HG03097 (cell line): Measurements from ENCODE around the gene MRPL28.
A peak's percentile ranks its signal among the peaks of the same experiment; 100 is the strongest.
"Not testable (repeated sequence)": the region's sequence is repeated elsewhere in the genome, so short reads cannot be mapped to it uniquely, and the experiment has no call there.

Source experiments
- ATAC-seq: cut with Tn5 transposase; IDR thresholded peaks from one replicate; pipeline ENCODE4 v1.9.1; 2021; ENCODE audit not compliant: unreplicated experiment, low FRiP score

Gene MRPL28

GRCh38 chr16:370443-370842 lies at the start of gene MRPL28:
Gene MRPL28, minus strand, starts transcription at chr16:370538. Its CDS starts 320 bp downstream, at chr16:370218.
- peak; percentile 61 for ATAC-seq

- ATAC-seq = not testable (repeated sequence)
Measured at GRCh38 chr16:415170-415498, 44.8 kb upstream of the MRPL28 start.

GRCh38 chr16:414395-415169 lies 44.2 kb upstream of the MRPL28 start:
- no peak for ATAC-seq

- no peak for ATAC-seq
Measured at GRCh38 chr16:411576-412265, 41.4 kb upstream of the MRPL28 start.

- ATAC-seq = no peak
Measured at GRCh38 chr16:410516-411178, 40.3 kb upstream of the MRPL28 start.

- no peak for ATAC-seq
Measured at GRCh38 chr16:407253-407652, 36.9 kb upstream of the MRPL28 start.

GRCh38 chr16:405548-406506 lies 35.5 kb upstream of the MRPL28 start:
- ATAC-seq = no peak

GRCh38 chr16:404971-405486 lies 34.7 kb upstream of the MRPL28 start:
- no peak for ATAC-seq

GRCh38 chr16:401468-402348 lies 31.4 kb upstream of the MRPL28 start, which contains the start of gene DECR2:
Gene DECR2, plus strand, starts transcription at chr16:401885. Its CDS starts 79 bp downstream, at chr16:401964.
- ATAC-seq = peak; percentile 48

GRCh38 chr16:400061-400591 lies 29.8 kb upstream of the MRPL28 start:
- no peak for ATAC-seq

GRCh38 chr16:399340-400019 lies 29.1 kb upstream of the MRPL28 start:
- no peak for ATAC-seq

- no peak for ATAC-seq
Measured at GRCh38 chr16:398561-399339, 28.4 kb upstream of the MRPL28 start.

GRCh38 chr16:397736-398332 lies 27.5 kb upstream of the MRPL28 start:
- no peak for ATAC-seq

- no peak for ATAC-seq
Measured at GRCh38 chr16:397135-397661, 26.9 kb upstream of the MRPL28 start, which contains the start of gene NME4. Gene NME4, plus strand, starts transcription at chr16:397199. Its CDS starts 24 bp downstream, at chr16:397223.

- ATAC-seq = no peak
Measured at GRCh38 chr16:396605-397004, 26.3 kb upstream of the MRPL28 start.

GRCh38 chr16:396199-396598 lies 25.9 kb upstream of the MRPL28 start:
- ATAC-seq = no peak
